K562 (cell line): ENCODE results near the gene CORO2A. TPM values are rescaled to one million over a fixed set of nuclear protein-coding genes. Genes with fewer than 3 reads are reported as not detected.

Source experiments
- AFF4 ChIP-seq: sonication (generic); formaldehyde crosslinking; IDR thresholded peaks from 2 replicates; pipeline ENCODE4 v1.8.0; 2023; ENCODE audit warnings: mild to moderate bottlenecking, missing genetic modification reagents
- BACH1 ChIP-seq: fragments of 200-800 bp; sonication (Bioruptor generic); IDR thresholded peaks from 2 replicates; pipeline ENCODE4 v1.6.1; 2016; ENCODE audit warnings: missing genetic modification characterization, missing compliant biosample characterization
- CC2D1A ChIP-seq: fragments of 450-650 bp; IDR thresholded peaks from 2 replicates; pipeline ENCODE4 v1.6.1; 2017; ENCODE audit warnings: mild to moderate bottlenecking
- E2F1 ChIP-seq: sonication (generic); formaldehyde crosslinking; IDR thresholded peaks from 2 replicates; pipeline ENCODE4 v1.8.1; 2023; ENCODE audit warnings: mild to moderate bottlenecking, missing genetic modification reagents, moderate library complexity
- KLF16 ChIP-seq: IDR thresholded peaks from 2 replicates; pipeline ENCODE4 v1.6.1; 2016; ENCODE audit warnings: antibody characterized with exemption
- MAZ ChIP-seq, 2 experiments: fragments of 450-650 bp in 1 of 2; sonication (generic) in 1 of 2; formaldehyde crosslinking; IDR thresholded peaks in 1 of 2; conservative IDR thresholded peaks in 1 of 2; 2 replicates each; pipeline versions ENCODE4 v1.4.0 to v1.5.0; 2020; ENCODE audit warnings: mild to moderate bottlenecking in 1 of 2, missing genetic modification reagents in 1 of 2
- MTA2 ChIP-seq: fragments of 450-650 bp; IDR thresholded peaks from 2 replicates; pipeline ENCODE4 v1.6.1; 2016; ENCODE audit warnings: low read depth
- MYC ChIP-seq, 2 experiments: fragments of 250-450 bp in 1 of 2; sonication (Bioruptor Pico) in 1 of 2; IDR thresholded peaks; 2 replicates each; pipeline versions ENCODE4 v1.5.1 to v1.6.1; 2012 to 2021; ENCODE audit warnings: low read depth in 2 of 2, borderline replicate concordance in 1 of 2, improper control_type of control experiment in 1 of 2, low read length in 1 of 2, mild to moderate bottlenecking in 1 of 2, moderate library complexity in 1 of 2
- NR4A1 ChIP-seq, 2 experiments: fragments of 250-450 bp in 1 of 2; fragments of 450-650 bp in 1 of 2; sonication (Bioruptor Pico) in 1 of 2; IDR thresholded peaks; 2 replicates each; pipeline versions ENCODE4 v1.4.0 to v1.6.1; 2016 to 2020; ENCODE audit warnings: mild to moderate bottlenecking in 2 of 2, missing compliant biosample characterization in 1 of 2, missing genetic modification characterization in 1 of 2, moderate library complexity in 1 of 2
- POLR3A ChIP-seq: IDR thresholded peaks from 2 replicates; pipeline ENCODE4 v1.6.1; 2011; ENCODE audit warnings: borderline replicate concordance, mild to moderate bottlenecking, moderate library complexity; ENCODE audit not compliant: insufficient read length, insufficient read depth; ENCODE audit errors: extremely low read depth
- SRF ChIP-seq, 2 experiments: fragments of 250-450, 450-650 bp in 1 of 2; sonication (Bioruptor Pico) in 1 of 2; sonication (generic) in 1 of 2; formaldehyde crosslinking; IDR thresholded peaks; 2 replicates each; pipeline versions ENCODE4 v1.5.0 to v1.5.1; 2020 to 2022; ENCODE audit warnings: mild to moderate bottlenecking in 1 of 2, missing genetic modification reagents in 1 of 2
- TCF3 ChIP-seq: sonication (generic); formaldehyde crosslinking; IDR thresholded peaks from 2 replicates; pipeline ENCODE4 v1.4.0; 2020; ENCODE audit warnings: mild to moderate bottlenecking, missing genetic modification reagents
- ZBTB33 ChIP-seq: sonication (generic); formaldehyde crosslinking; IDR thresholded peaks from 2 replicates; pipeline ENCODE4 v1.8.1; 2023; ENCODE audit warnings: mild to moderate bottlenecking, missing genetic modification reagents
- ZKSCAN3 ChIP-seq: fragments of 250-450 bp; sonication (Bioruptor Pico); IDR thresholded peaks from 2 replicates; pipeline ENCODE4 v1.4.0; 2020
- ZNF133 ChIP-seq: fragments of 250-450 bp; sonication (Bioruptor Pico); IDR thresholded peaks from 2 replicates; pipeline ENCODE4 v1.4.0; 2020; ENCODE audit warnings: mild to moderate bottlenecking
- ZNF282 ChIP-seq: sonication (generic); formaldehyde crosslinking; IDR thresholded peaks from 2 replicates; pipeline ENCODE4 v1.8.1; 2023; ENCODE audit warnings: missing genetic modification reagents
- ZNF655 ChIP-seq: fragments of 250-450 bp; sonication (Bioruptor Pico); IDR thresholded peaks from 2 replicates; pipeline ENCODE4 v1.5.0; 2021
- ZNF766 ChIP-seq: fragments of 200-800 bp; sonication (Bioruptor generic); conservative IDR thresholded peaks from 2 replicates; pipeline ENCODE4 v1.6.1; 2016; ENCODE audit warnings: missing genetic modification characterization, missing compliant biosample characterization
- polyA plus RNA-seq, 8 experiments: library from polyadenylated mRNA; depleted of rRNA in 4 of 8; stranded (reverse) in 5 of 8; unstranded in 3 of 8; fragments of >200 nt; fragmentation: Nextera tagmentation in 2 of 8; fragmentation: Illumina TruSeq in 1 of 8; extraction: Ambion mirVana in 2 of 8; extraction: Trizol in 1 of 8; gene quantifications; 2 replicates each; pipeline versions ENCODE4 v1.2.1 to v1.2.3, GENCODE V29; 2011 to 2014; ENCODE audit warnings: inconsistent platforms in 1 of 8, missing spikeins in 1 of 8
- total RNA-seq, 7 experiments: library from RNA; depleted of rRNA in 6 of 7; stranded (reverse); fragments of >200 nt in 6 of 7; fragmentation: Illumina TruSeq in 2 of 7; extraction: Trizol in 2 of 7; gene quantifications; 2 replicates each; pipeline versions ENCODE4 v1.2.1 to v1.2.3, GENCODE V29; 2011 to 2021; ENCODE audit warnings: low replicate concordance in 1 of 7

CORO2A gene
- total and polyA plus RNA-seq, 9 of the 15 experiments (the other 6 are each of a cell fraction or from before 2014, with no cell fraction given): 9.5 to 26.6 (median 18.0) TPM

- TF ChIP-seq AFF4 (CRISPR knock-in tag) (no peak), SRF (CRISPR knock-in tag; IDR thresholded peaks at IDR 0.05) (no peak), CC2D1A (no peak), TCF3 (CRISPR knock-in tag) (0 out of 2 replicates have a peak, but pooled peaks have one; percentile 11), ZNF766 (CRISPR knock-in tag) (no peak), ZNF133 (CRISPR knock-in tag) (no peak), ZKSCAN3 (CRISPR knock-in tag) (no peak), E2F1 (CRISPR knock-in tag) (no peak), MTA2 (no peak), ZBTB33 (CRISPR knock-in tag) (no peak), MAZ (CRISPR knock-in tag; conservative IDR thresholded peaks at IDR 0.05 in 1 of 2, IDR thresholded peaks at IDR 0.05 in 1 of 2) (no peak), NR4A1 (CRISPR knock-in tag; IDR thresholded peaks at IDR 0.05) (no peak), NR4A1 (tag; IDR thresholded peaks at IDR 0.05) (no peak), POLR3A (no peak), BACH1 (tag) (no peak), ZNF282 (CRISPR knock-in tag) (no peak), ZNF655 (CRISPR knock-in tag) (no peak), MYC (IDR thresholded peaks at IDR 0.05; ENCODE audit: low read depth, low read length) (no peak), MYC (CRISPR knock-in tag; IDR thresholded peaks at IDR 0.05; ENCODE audit: borderline replicate concordance, low read depth) (no peak), KLF16 (no peak)
Measured at GRCh38 chr9:98222885-98223691, 30.7 kb upstream of the CORO2A start (continued).
